A673 (cell line): ENCODE data around the gene ATP6V1G1. TPM values are rescaled to one million over a fixed set of nuclear protein-coding genes. Genes with fewer than 3 reads are reported as not detected.

Source experiments
- BruUV-seq: library from RNA; stranded (reverse); fragments of 400-500 nt; replicated peaks from 2 replicates; lab custom pipeline; 2021; lab: Mats Ljungman, UMichigan
- CTCF ChIA-PET: fragments of 300-600 bp; sonication (Branson Sonifier 250); formaldehyde crosslinking; loops from one replicate; lab custom pipeline; 2022; ENCODE audit warnings: antibody characterized with exemption; lab: Charles Lee
- POLR2A ChIA-PET: fragments of 300-600 bp; sonication (Branson Sonifier 250); formaldehyde crosslinking; loops from one replicate; lab custom pipeline; 2022; ENCODE audit warnings: antibody characterized with exemption; ENCODE audit not compliant: low non-redundant PET; lab: Charles Lee
- DNase-seq: peaks from one replicate; pipeline ENCODE4 v3.0.0-alpha.2; 2015; ENCODE audit warnings: low spot score
- H3K27ac ChIP-seq: fragments of 200-600 bp; sonication (generic); 2 replicates; pipeline ENCODE4 v1.5.1; 2016; ENCODE audit warnings: mixed run types, low read depth, mild to moderate bottlenecking, mixed read lengths, antibody characterized with exemption, low read length; ENCODE audit not compliant: poor library complexity, severe bottlenecking
- H3K27me3 ChIP-seq: fragments of 200-600 bp; sonication (generic); replicated peaks from 2 replicates; pipeline ENCODE4 v1.6.1; 2017; ENCODE audit warnings: mixed run types, low read depth, mild to moderate bottlenecking, mixed read lengths, antibody characterized with exemption, low read length; ENCODE audit not compliant: insufficient read depth, poor library complexity
- H3K36me3 ChIP-seq: fragments of 200-600 bp; sonication (generic); 2 replicates; pipeline ENCODE4 v1.6.1; 2016; ENCODE audit warnings: mixed run types, mild to moderate bottlenecking, mixed read lengths, antibody characterized with exemption, low read length; ENCODE audit not compliant: insufficient read depth, poor library complexity, severe bottlenecking
- H3K4me1 ChIP-seq: fragments of 200-600 bp; sonication (generic); 2 replicates; pipeline ENCODE4 v1.6.1; 2017; ENCODE audit warnings: mixed run types, mild to moderate bottlenecking, mixed read lengths, antibody characterized with exemption, low read length; ENCODE audit not compliant: insufficient read depth, poor library complexity, severe bottlenecking
- H3K4me3 ChIP-seq: fragments of 200-600 bp; sonication (generic); 2 replicates; pipeline ENCODE4 v1.5.1; 2016; ENCODE audit warnings: low read depth, mixed run types, mild to moderate bottlenecking, mixed read lengths, low read length; ENCODE audit not compliant: poor library complexity, severe bottlenecking
- H3K9me3 ChIP-seq: fragments of 200-600 bp; sonication (generic); 2 replicates; pipeline ENCODE4 v1.6.1; 2016; ENCODE audit warnings: mixed run types, low read depth, mild to moderate bottlenecking, mixed read lengths, antibody characterized with exemption, low read length; ENCODE audit not compliant: poor library complexity, severe bottlenecking
- CTCF ChIP-seq: fragments of 300-800, 200-600 bp; sonication (generic); conservative IDR thresholded peaks from 2 replicates; pipeline ENCODE4 v1.5.1; 2017; ENCODE audit warnings: low read depth, mild to moderate bottlenecking, antibody characterized with exemption, low read length, moderate library complexity, mixed read lengths
- EZH2 ChIP-seq: fragments of 200-600 bp; sonication (generic); IDR thresholded peaks from 2 replicates; pipeline ENCODE4 v1.6.1; 2017; ENCODE audit warnings: borderline replicate concordance, low read depth, mild to moderate bottlenecking, mixed read lengths, antibody characterized with exemption, low read length; ENCODE audit not compliant: poor library complexity, severe bottlenecking
- intact Hi-C: fragments of 100-400 bp; cut with micrococcal nuclease; formaldehyde crosslinking; loops from one replicate; pipeline ENCODE4 v1.10.0; 2022; ENCODE audit not compliant: unreplicated experiment
- total RNA-seq: library from RNA; stranded (reverse); gene quantifications from 2 replicates; pipeline ENCODE4 v1.2.3, GENCODE V29; 2021

The ATP6V1G1 gene
- total RNA-seq, 1 experiment from 2014 or later, result 132 TPM

GRCh38 chr9:114621975-114622609 lies 34.5 kb downstream of the ATP6V1G1 start:
- DNase-seq, result no peak
- no peaks in the 10 kb centered on the region for H3K27me3 ChIP-seq
- no peaks in the 10 kb centered on the region for H3K9me3 ChIP-seq

GRCh38 chr9:114624677-114625076 lies 37.1 kb downstream of the ATP6V1G1 start:
- Histone ChIP-seq H3K4me1 (no peaks in the 10 kb centered on the region), H3K27me3 (no peaks in the 10 kb centered on the region), H3K4me3 (no peak overlapping the region)

More at GRCh38 chr9:114621975-114622609, 34.5 kb downstream of the ATP6V1G1 start:
- BruUV-seq, result no TSS peak
- ChIA-PET POLR2A (no interaction called here), CTCF (no interaction called here)
- peaks cover 13% of the 10 kb centered on the region for H3K36me3 ChIP-seq
- H3K4me3 ChIP-seq, result no peak overlapping the region
- no peaks in the 10 kb centered on the region for H3K4me1 ChIP-seq
- TF ChIP-seq CTCF, result no peak
- no peak for TF ChIP-seq EZH2
- H3K27ac ChIP-seq, result no peak overlapping the region
- intact Hi-C loops, result no loop called here

GRCh38 chr9:114626415-114627020 lies 38.9 kb downstream of the ATP6V1G1 start:
- peaks cover 23% of the 10 kb centered on the region for H3K36me3 ChIP-seq
- no peak for TF ChIP-seq CTCF
- TF ChIP-seq EZH2, result no peak
- no peaks in the 10 kb centered on the region for H3K9me3 ChIP-seq
- CTCF ChIA-PET, result no interaction called here
- no peak for DNase-seq
- intact Hi-C loops, result no loop called here
- BruUV-seq, result no TSS peak
- no peaks in the 10 kb centered on the region for H3K4me1 ChIP-seq
- no peak overlapping the region for H3K4me3 ChIP-seq
- no peaks in the 10 kb centered on the region for H3K27me3 ChIP-seq
- POLR2A ChIA-PET, result no interaction called here
- H3K27ac ChIP-seq, result no peak overlapping the region

More at GRCh38 chr9:114624677-114625076, 37.1 kb downstream of the ATP6V1G1 start:
- POLR2A ChIA-PET, result no interaction called here
- no peak overlapping the region for H3K27ac ChIP-seq
- CTCF ChIA-PET, result no interaction called here
- peaks cover 21% of the 10 kb centered on the region for H3K36me3 ChIP-seq
- BruUV-seq, result no TSS peak
- intact Hi-C loops, result no loop called here
- H3K9me3 ChIP-seq, result no peaks in the 10 kb centered on the region
- no peak for TF ChIP-seq EZH2
- TF ChIP-seq CTCF, result no peak
- DNase-seq, result no peak
